Calu3 (cell line): ENCODE measurements around the gene EREG. TPM values are rescaled to one million over a fixed set of nuclear protein-coding genes. Genes with fewer than 3 reads are reported as not detected.
A peak's percentile ranks its signal among the peaks of the same experiment; 100 is the strongest.

Experiments used
- BruUV-seq: library from RNA; stranded (reverse); fragments of 400-500 nt; replicated peaks from 2 replicates; lab custom pipeline; 2021; lab: Mats Ljungman, UMichigan
- CTCF ChIA-PET: fragments of 300-600 bp; sonication (Branson Sonifier 250); formaldehyde crosslinking; loops from one replicate; lab custom pipeline; 2022; ENCODE audit warnings: antibody characterized with exemption; lab: Charles Lee
- DNase-seq: peaks from one replicate; pipeline ENCODE4 v3.0.0; 2022
- H3K27ac Mint-ChIP-seq: one replicate; pipeline ENCODE4 v1.8.0; 2022; ENCODE audit warnings: mixed read lengths; ENCODE audit not compliant: unreplicated experiment
- H3K27me3 Mint-ChIP-seq: one replicate; pipeline ENCODE4 v1.8.0; 2022; ENCODE audit warnings: mixed read lengths; ENCODE audit not compliant: unreplicated experiment
- H3K36me3 Mint-ChIP-seq: one replicate; pipeline ENCODE4 v1.8.0; 2022; ENCODE audit warnings: mild to moderate bottlenecking, moderate library complexity, mixed read lengths; ENCODE audit not compliant: insufficient read depth, unreplicated experiment
- H3K4me1 Mint-ChIP-seq: one replicate; pipeline ENCODE4 v1.8.0; 2022; ENCODE audit warnings: mild to moderate bottlenecking, low read depth, mixed read lengths; ENCODE audit not compliant: unreplicated experiment
- H3K4me3 Mint-ChIP-seq: one replicate; pipeline ENCODE4 v1.8.0; 2022; ENCODE audit warnings: mild to moderate bottlenecking, low read depth, moderate library complexity, mixed read lengths; ENCODE audit not compliant: unreplicated experiment
- H3K9me3 Mint-ChIP-seq: one replicate; pipeline ENCODE4 v1.8.0; 2022; ENCODE audit warnings: low read depth, mixed read lengths; ENCODE audit not compliant: unreplicated experiment
- CTCF ChIP-seq: fragments of 200-600 bp; IDR thresholded peaks from one replicate; pipeline ENCODE4 v1.8.0; 2022; ENCODE audit warnings: antibody characterized with exemption; ENCODE audit not compliant: unreplicated experiment
- intact Hi-C: fragments of 100-400 bp; cut with micrococcal nuclease; formaldehyde crosslinking; loops from one replicate; pipeline ENCODE4 v1.10.0; 2022; ENCODE audit not compliant: unreplicated experiment
- total RNA-seq: library from RNA; stranded (reverse); gene quantifications from 2 replicates; pipeline ENCODE4 v1.2.3, GENCODE V29; 2022

The EREG gene
- total RNA-seq, 1 experiment from 2014 or later = 422 TPM

GRCh38 chr4:74412225-74412624, 47.3 kb downstream of the EREG start:
- no peak for TF ChIP-seq CTCF
- CTCF ChIA-PET = no interaction called here
- H3K9me3 Mint-ChIP-seq = no peaks in the 10 kb centered on the region

GRCh38 chr4:74413265-74413664, 48.3 kb downstream of the EREG start:
- BruUV-seq = no TSS peak
- no peak overlapping the region for H3K27ac Mint-ChIP-seq
- peaks cover 13% of the 10 kb centered on the region for H3K4me1 Mint-ChIP-seq
- no peaks in the 10 kb centered on the region for H3K36me3 Mint-ChIP-seq
- CTCF ChIA-PET = interaction anchor here (0.7 kb wide), 1 partner anchor 8 kb away, joined by 3 read pairs; no protein-coding TSS in a partner anchor
- H3K27me3 Mint-ChIP-seq = no peaks in the 10 kb centered on the region
- TF ChIP-seq CTCF = no peak
- intact Hi-C loops = no loop called here
- H3K9me3 Mint-ChIP-seq = no peaks in the 10 kb centered on the region
- no peak for DNase-seq
- H3K4me3 Mint-ChIP-seq = no peak overlapping the region

More at GRCh38 chr4:74412225-74412624, 47.3 kb downstream of the EREG start:
- Mint-ChIP-seq H3K4me3 (no peak overlapping the region), H3K36me3 (no peaks in the 10 kb centered on the region), H3K27me3 (no peaks in the 10 kb centered on the region), H3K27ac (no peak overlapping the region), H3K4me1 (peaks cover 7% of the 10 kb centered on the region)
- no peak for DNase-seq
- no TSS peak for BruUV-seq
- intact Hi-C loops = no loop called here

- no TSS peak for BruUV-seq
- no peaks in the 10 kb centered on the region for H3K27me3 Mint-ChIP-seq
- TF ChIP-seq CTCF = no peak
- DNase-seq = no peak
- intact Hi-C loops = no loop called here
- CTCF ChIA-PET = no interaction called here
- no peaks in the 10 kb centered on the region for H3K9me3 Mint-ChIP-seq
- H3K4me1 Mint-ChIP-seq = peaks cover 18% of the 10 kb centered on the region
- H3K36me3 Mint-ChIP-seq = no peaks in the 10 kb centered on the region
- peak overlapping the region; percentile 11 for H3K27ac Mint-ChIP-seq
- no peak overlapping the region for H3K4me3 Mint-ChIP-seq
Observed at GRCh38 chr4:74414149-74414809, 49.3 kb downstream of the EREG start.

GRCh38 chr4:74415602-74416300, 50.8 kb downstream of the EREG start:
- DNase-seq = no peak
- CTCF ChIA-PET = no interaction called here
- H3K36me3 Mint-ChIP-seq = no peaks in the 10 kb centered on the region
- BruUV-seq = no TSS peak
- intact Hi-C loops = no loop called here
- H3K27ac Mint-ChIP-seq = no peak overlapping the region
- no peaks in the 10 kb centered on the region for H3K9me3 Mint-ChIP-seq
- peaks cover 18% of the 10 kb centered on the region for H3K4me1 Mint-ChIP-seq
- TF ChIP-seq CTCF = no peak
- no peak overlapping the region for H3K4me3 Mint-ChIP-seq
- no peaks in the 10 kb centered on the region for H3K27me3 Mint-ChIP-seq
